Measurements from ENCODE around the gene MED27.

MED27 gene

DNA sequence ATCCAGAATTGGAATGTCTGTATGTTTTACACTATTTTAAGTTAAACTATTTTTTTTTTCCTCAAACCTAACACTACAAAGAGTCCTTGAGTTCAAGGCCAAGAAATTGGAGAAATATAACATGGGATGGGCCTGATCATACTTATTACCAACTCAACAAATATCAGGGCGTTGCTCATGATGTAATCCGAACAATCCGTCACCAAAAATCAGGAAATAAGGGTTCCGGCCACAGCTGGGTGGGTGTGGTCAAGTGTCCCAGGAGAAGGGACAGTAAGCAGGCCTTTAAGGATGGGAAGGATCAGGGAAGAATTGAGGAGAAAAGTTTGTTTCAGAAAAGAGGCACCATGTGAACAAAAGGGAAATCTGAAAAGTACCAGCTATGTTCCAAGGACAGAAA lies 29.8 kb downstream of the MED27 start:
- Mint-ChIP-seq H3K9me3 (no peaks in the 10 kb centered on the region), H3K4me1 (peaks cover 35% of the 10 kb centered on the region)
- no peak for DNase-seq (ENCODE audit: low spot score in 2 of 2)

DNA sequence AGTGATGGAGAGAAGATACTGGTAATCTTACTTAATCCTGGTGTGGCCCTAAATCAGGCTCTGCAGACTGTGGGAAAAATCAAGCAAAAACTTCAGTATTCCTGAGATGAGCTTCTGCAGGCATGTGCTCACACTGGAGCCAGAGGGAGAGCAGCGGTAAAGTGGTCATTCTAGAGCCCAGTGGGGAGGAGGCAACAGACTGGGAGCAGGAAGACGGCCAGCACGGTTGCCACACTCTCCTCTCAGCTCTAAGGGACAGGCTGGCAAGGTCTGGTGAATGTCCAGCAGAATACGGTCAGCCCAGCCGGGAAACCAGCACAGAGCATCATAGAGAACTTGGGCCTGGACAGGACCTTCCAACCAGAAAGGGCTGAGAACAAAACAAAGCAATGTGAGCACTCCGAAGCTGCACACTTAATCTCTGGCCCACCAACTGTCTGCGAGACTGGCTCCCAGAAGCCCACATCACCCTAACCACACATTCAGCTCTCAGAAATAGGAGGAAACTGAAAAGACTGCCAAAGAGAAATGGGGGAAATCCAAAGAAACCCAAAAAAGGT lies 30.3 kb downstream of the MED27 start:
- Mint-ChIP-seq H3K4me1 (peaks cover 34% of the 10 kb centered on the region), H3K9me3 (no peaks in the 10 kb centered on the region), H3K27ac (ENCODE audit: low read depth) (no peak overlapping the region), H3K36me3 (ENCODE audit: insufficient read depth) (peaks cover 5% of the 10 kb centered on the region), H3K4me3 (no peak overlapping the region), H3K27me3 (no peaks in the 10 kb centered on the region)
- ATAC-seq (replicated peaks; ENCODE audit: extremely low read depth, poor library complexity, severe bottlenecking) (no peak), DNase-seq (ENCODE audit: low spot score in 2 of 2) (no peak)

More for the DNA sequence above, 29.8 kb downstream of the MED27 start:
- H3K36me3 Mint-ChIP-seq (ENCODE audit: insufficient read depth): peaks cover 5% of the 10 kb centered on the region
- H3K27ac Mint-ChIP-seq (ENCODE audit: low read depth): no peak overlapping the region
- H3K27me3 Mint-ChIP-seq: no peaks in the 10 kb centered on the region
- ATAC-seq (replicated peaks; ENCODE audit: extremely low read depth, poor library complexity, severe bottlenecking): no peak
- no peak overlapping the region for H3K4me3 Mint-ChIP-seq

DNA sequence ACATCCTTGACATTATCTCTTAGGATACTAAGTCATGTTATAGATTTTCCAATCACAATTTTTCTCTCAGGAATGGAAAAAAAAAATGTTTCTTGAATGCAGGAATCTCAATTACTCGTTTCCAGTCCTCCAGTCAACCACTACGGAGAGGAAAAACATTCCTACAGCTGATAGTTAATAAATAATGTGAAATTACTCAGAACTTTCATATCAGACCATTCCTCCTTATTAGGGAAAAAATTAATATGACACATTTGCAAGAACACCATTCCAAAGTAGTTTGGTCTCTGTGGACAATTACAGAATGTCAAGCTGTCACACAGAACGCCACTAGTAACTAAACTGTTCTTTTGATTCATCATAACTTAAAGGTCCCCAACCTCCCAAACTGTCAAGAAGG lies 31.5 kb downstream of the MED27 start:
- peaks cover 28% of the 10 kb centered on the region for H3K4me1 Mint-ChIP-seq
- no peak for ATAC-seq (replicated peaks; ENCODE audit: extremely low read depth, poor library complexity, severe bottlenecking)

DNA sequence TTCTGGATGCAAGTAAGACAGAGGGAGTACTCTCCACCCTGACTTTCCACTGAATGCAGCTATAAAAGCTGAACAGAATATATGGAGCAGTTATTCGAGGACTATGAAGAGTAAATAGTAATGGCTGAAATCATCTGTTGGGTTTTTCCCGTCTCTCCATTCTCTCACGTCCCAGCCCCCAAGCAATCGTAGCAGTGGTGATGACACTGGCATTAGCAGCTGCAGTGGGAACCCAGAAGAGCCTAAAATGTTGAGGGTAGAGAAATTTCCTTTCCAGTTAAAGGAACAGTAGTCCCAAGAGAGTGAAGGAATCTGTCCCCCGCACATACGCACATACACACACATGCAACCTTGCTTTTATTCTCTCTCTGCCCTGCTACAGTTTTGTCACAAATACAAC lies 33.2 kb downstream of the MED27 start:
- ATAC-seq (replicated peaks; ENCODE audit: extremely low read depth, poor library complexity, severe bottlenecking): no peak
- H3K9me3 Mint-ChIP-seq: no peaks in the 10 kb centered on the region

More for the DNA sequence above, 31.5 kb downstream of the MED27 start:
- Mint-ChIP-seq H3K9me3 (no peaks in the 10 kb centered on the region), H3K36me3 (ENCODE audit: insufficient read depth) (peaks cover 5% of the 10 kb centered on the region), H3K27me3 (no peaks in the 10 kb centered on the region), H3K27ac (ENCODE audit: low read depth) (no peak overlapping the region), H3K4me3 (no peak overlapping the region)
- no peak for DNase-seq (ENCODE audit: low spot score in 2 of 2)

DNA sequence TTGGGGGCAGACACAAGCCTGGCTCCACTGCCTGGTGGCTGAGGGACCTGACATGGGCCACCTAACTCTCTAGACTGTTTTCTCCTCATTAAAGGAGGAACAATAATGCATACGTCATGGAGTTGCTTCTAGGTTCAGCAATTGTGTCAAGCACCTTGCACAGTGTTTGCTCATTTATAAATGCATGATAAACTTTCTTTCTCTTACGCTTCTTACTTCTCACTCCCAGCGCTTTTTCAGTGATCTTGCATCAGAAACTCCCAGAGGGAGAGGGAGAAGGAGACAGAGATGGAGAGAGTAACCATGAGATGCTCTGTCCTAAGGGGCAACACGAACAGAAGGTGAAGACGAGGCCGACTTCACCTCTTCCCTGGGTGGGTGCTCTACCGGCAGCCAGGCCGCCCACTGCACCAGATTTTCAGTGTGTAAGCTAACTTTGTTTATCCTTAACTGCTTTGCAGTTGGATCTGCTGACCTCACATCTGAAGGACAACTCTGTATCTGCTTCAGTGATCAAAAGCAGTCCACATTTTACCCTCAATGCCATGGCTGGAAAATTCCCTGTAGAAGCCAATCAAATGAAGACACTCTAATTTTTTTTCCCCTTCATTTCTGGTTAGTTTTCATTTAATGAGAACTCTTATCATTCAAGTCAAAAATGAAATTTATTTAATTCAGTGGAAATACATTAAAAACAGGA lies 35.3 kb downstream of the MED27 start:
- ATAC-seq (replicated peaks; ENCODE audit: extremely low read depth, poor library complexity, severe bottlenecking) (no peak), DNase-seq (ENCODE audit: low spot score in 2 of 2) (no peak)
- Mint-ChIP-seq H3K4me3 (no peak overlapping the region), H3K36me3 (ENCODE audit: insufficient read depth) (peaks cover 3% of the 10 kb centered on the region), H3K27me3 (no peaks in the 10 kb centered on the region), H3K9me3 (no peaks in the 10 kb centered on the region), H3K4me1 (peaks cover 39% of the 10 kb centered on the region), H3K27ac (ENCODE audit: low read depth) (no peak overlapping the region)

More for the DNA sequence above, 33.2 kb downstream of the MED27 start:
- no peaks in the 10 kb centered on the region for H3K27me3 Mint-ChIP-seq
- peaks cover 26% of the 10 kb centered on the region for H3K4me1 Mint-ChIP-seq
- no peak for DNase-seq (ENCODE audit: low spot score in 2 of 2)
- H3K27ac Mint-ChIP-seq (ENCODE audit: low read depth): no peak overlapping the region
- no peak overlapping the region for H3K4me3 Mint-ChIP-seq
- H3K36me3 Mint-ChIP-seq (ENCODE audit: insufficient read depth): peaks cover 2% of the 10 kb centered on the region

DNA sequence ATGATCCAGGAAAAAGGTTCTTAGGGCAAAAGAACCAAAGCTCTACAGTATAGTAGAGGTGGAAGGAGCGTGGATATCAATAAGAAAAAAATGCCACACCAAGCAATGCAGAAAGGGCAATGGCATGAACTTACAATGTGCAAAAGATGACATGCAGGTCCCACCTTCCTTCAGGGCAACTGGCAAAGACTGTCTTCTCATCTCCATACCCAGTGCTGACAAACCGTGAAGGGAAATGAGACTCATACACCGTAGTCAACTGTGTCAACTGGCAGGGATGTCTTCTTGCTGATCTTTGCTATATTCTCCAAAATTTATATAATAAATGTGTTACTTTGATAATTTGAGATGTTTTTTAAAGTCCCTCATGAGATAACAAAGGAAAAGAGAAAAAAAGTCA lies 36.0 kb downstream of the MED27 start:
- ATAC-seq (replicated peaks; ENCODE audit: extremely low read depth, poor library complexity, severe bottlenecking): no peak
- H3K27me3 Mint-ChIP-seq: no peaks in the 10 kb centered on the region
- H3K9me3 Mint-ChIP-seq: no peaks in the 10 kb centered on the region
- H3K27ac Mint-ChIP-seq (ENCODE audit: low read depth): no peak overlapping the region
- peaks cover 36% of the 10 kb centered on the region for H3K4me1 Mint-ChIP-seq
- H3K36me3 Mint-ChIP-seq (ENCODE audit: insufficient read depth): peaks cover 1% of the 10 kb centered on the region
- no peak overlapping the region for H3K4me3 Mint-ChIP-seq
- no peak for DNase-seq (ENCODE audit: low spot score in 2 of 2)

DNA sequence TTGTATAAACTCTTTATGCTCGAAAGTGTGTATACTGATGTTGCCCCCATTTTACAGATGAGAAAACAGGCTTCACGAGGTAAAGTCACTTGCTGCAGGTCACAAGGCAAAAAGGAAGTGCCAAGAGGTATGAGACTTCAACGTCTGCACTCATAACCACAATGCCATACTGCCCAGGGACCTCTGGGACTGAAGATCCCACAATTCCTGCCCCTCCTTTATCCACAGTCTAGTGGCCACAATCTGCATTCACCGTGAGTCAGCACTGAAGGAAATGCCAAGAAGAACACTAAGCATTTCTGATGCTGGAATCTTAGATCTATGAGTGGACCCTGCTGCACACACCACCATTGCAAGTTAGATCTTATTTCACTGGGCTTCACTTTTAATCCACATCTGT lies 37.3 kb downstream of the MED27 start:
- ATAC-seq (replicated peaks; ENCODE audit: extremely low read depth, poor library complexity, severe bottlenecking): no peak
- Mint-ChIP-seq H3K27ac (ENCODE audit: low read depth) (no peak overlapping the region), H3K9me3 (no peaks in the 10 kb centered on the region), H3K4me1 (peaks cover 38% of the 10 kb centered on the region), H3K36me3 (ENCODE audit: insufficient read depth) (peaks cover 1% of the 10 kb centered on the region), H3K4me3 (no peak overlapping the region), H3K27me3 (no peaks in the 10 kb centered on the region)
- DNase-seq (ENCODE audit: low spot score in 2 of 2): no peak

DNA sequence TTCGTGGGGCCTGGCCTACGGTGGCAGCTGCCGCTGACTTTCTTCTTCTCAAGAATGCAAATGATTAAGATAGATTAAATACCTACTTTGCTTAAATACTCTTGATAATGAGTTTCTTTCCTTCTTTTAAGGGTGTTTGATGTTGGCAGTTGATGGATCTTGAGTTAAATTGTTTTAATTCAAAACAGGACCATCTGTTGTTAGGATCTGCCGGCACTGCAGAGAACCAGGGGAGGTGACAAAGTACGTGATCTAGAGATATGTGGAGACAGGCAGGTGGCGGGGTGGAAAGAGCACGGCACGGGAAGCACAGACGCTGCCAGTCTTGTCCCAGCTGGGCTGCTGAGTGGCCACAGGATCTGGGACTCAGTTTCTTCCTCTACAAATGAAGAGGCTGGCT lies 37.9 kb downstream of the MED27 start:
- peaks cover 40% of the 10 kb centered on the region for H3K4me1 Mint-ChIP-seq
- no peak overlapping the region for H3K4me3 Mint-ChIP-seq
- DNase-seq (ENCODE audit: low spot score in 2 of 2): no peak
- H3K36me3 Mint-ChIP-seq (ENCODE audit: insufficient read depth): peaks cover 1% of the 10 kb centered on the region
- H3K27me3 Mint-ChIP-seq: no peaks in the 10 kb centered on the region
- no peak for ATAC-seq (replicated peaks; ENCODE audit: extremely low read depth, poor library complexity, severe bottlenecking)
- H3K27ac Mint-ChIP-seq (ENCODE audit: low read depth): no peak overlapping the region
- no peaks in the 10 kb centered on the region for H3K9me3 Mint-ChIP-seq

DNA sequence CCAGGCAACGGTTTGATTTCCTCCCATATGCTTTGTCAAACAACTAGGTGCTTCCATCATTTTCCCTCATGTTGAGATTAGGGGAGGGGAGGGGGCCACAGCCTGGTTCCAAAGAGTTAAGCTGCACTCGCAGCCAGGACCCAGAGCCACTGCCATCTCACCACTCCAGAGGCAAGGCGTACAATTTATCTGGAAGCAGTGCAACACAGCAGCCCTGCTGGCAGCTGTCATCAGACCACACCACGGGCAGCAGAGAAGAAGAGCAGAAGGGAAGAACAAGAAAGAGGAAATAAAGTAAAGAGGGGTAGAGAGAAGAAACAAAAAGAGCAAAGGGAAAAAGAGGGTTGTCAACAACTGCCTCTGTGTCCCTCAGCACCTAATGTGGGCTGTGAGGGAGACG lies 38.9 kb downstream of the MED27 start:
- ATAC-seq (replicated peaks; ENCODE audit: extremely low read depth, poor library complexity, severe bottlenecking): no peak
- Mint-ChIP-seq H3K9me3 (no peaks in the 10 kb centered on the region), H3K4me3 (no peak overlapping the region), H3K4me1 (peaks cover 47% of the 10 kb centered on the region), H3K36me3 (ENCODE audit: insufficient read depth) (peaks cover 1% of the 10 kb centered on the region), H3K27me3 (no peaks in the 10 kb centered on the region), H3K27ac (ENCODE audit: low read depth) (no peak overlapping the region)
- DNase-seq (ENCODE audit: low spot score in 2 of 2): no peak

DNA sequence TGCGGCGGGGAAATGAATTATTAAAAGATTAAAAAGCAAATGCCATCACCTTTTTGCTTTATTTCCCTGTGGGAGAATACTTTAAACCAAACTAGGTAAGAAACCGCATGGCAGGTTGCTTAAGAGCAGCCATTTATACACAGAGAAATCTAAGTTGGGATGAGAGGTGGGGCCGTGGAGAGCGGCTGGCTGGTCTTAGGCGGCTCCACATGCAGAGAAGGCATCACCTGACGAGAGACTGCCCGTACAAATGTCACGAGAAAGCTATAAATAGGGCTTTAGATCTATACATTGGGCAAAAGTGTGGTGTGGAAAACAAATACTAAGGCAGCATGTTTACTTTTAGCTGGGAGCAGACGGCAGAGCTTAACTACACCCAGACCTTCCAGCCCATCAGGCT lies 39.4 kb downstream of the MED27 start:
- Mint-ChIP-seq H3K27me3 (no peaks in the 10 kb centered on the region), H3K4me3 (no peak overlapping the region), H3K36me3 (ENCODE audit: insufficient read depth) (peaks cover 1% of the 10 kb centered on the region), H3K9me3 (no peaks in the 10 kb centered on the region), H3K4me1 (peaks cover 49% of the 10 kb centered on the region), H3K27ac (ENCODE audit: low read depth) (no peak overlapping the region)
- no peak for ATAC-seq (replicated peaks; ENCODE audit: extremely low read depth, poor library complexity, severe bottlenecking)
- DNase-seq (ENCODE audit: low spot score in 2 of 2): no peak

DNA sequence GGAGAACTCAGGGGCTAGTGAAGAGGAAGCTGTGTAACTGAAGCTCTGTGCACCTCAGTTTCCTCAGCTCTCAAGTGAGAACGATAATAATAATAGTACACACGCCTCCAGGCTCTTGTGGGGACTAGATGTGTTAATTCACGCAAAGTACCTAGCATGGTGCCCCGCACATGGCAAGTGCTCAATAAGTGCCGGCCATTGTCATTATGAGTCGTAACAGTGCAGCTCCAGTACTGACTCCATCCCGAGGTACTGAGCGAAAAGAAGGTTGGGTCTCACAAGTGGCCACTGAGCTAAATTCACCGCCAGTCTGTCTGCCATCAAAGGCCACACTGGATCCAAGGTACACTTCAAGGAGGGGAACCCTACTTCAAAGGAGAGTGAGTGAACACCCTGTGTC lies 40.4 kb downstream of the MED27 start:
- Mint-ChIP-seq H3K36me3 (ENCODE audit: insufficient read depth) (peaks cover 1% of the 10 kb centered on the region), H3K4me3 (no peak overlapping the region), H3K27ac (ENCODE audit: low read depth) (no peak overlapping the region), H3K27me3 (no peaks in the 10 kb centered on the region), H3K9me3 (no peaks in the 10 kb centered on the region), H3K4me1 (peaks cover 52% of the 10 kb centered on the region)
- ATAC-seq (replicated peaks; ENCODE audit: extremely low read depth, poor library complexity, severe bottlenecking) (no peak), DNase-seq (ENCODE audit: low spot score in 2 of 2) (no peak)

DNA sequence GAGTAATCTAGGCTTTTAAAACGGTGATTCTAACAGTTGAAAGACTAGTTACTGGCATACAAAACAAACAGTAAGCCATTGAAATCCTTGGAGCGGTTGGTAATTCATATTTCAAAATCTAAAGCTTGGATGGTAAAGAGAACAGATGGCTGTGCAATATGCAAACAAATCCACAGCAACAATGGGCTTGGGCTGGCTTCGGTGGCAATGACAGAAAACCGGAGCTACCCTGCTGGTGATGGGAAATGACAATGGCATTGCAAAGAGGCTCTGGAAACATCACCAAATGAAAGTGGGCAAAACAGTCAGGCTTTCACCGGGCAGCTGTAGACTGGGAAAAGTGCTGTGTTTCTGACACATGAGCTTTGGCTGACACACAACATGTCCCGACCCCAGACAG lies 42.2 kb downstream of the MED27 start:
- Mint-ChIP-seq H3K4me3 (no peak overlapping the region), H3K9me3 (no peaks in the 10 kb centered on the region), H3K27me3 (no peaks in the 10 kb centered on the region), H3K4me1 (peaks cover 64% of the 10 kb centered on the region), H3K36me3 (ENCODE audit: insufficient read depth) (peaks cover 3% of the 10 kb centered on the region), H3K27ac (ENCODE audit: low read depth) (no peak overlapping the region)
- DNase-seq (ENCODE audit: low spot score in 2 of 2): no peak
- no peak for ATAC-seq (replicated peaks; ENCODE audit: extremely low read depth, poor library complexity, severe bottlenecking)

DNA sequence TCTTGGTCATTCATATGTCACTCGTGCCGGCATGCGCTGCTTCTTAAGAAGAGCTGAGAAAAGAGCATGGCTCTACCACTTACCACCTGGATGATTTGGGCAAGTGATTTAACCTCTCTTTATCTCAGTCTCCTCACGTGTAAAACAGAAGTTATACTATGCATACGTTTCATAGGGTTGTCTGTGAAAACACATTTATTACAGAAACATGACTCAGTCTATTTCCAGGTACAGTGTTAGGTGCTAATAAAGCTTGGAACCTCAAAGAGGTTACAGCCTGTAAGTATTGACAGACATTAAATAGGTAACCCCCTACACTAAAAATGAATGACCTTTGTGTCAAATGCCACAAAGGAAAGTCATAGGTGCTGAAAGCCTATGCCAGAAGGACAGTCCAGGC lies 43.1 kb downstream of the MED27 start:
- no peak overlapping the region for H3K27ac Mint-ChIP-seq (ENCODE audit: low read depth)
- ATAC-seq (replicated peaks; ENCODE audit: extremely low read depth, poor library complexity, severe bottlenecking) (no peak), DNase-seq (ENCODE audit: low spot score in 2 of 2) (no peak)
- peaks cover 3% of the 10 kb centered on the region for H3K36me3 Mint-ChIP-seq (ENCODE audit: insufficient read depth)
- H3K4me3 Mint-ChIP-seq: no peak overlapping the region
- no peaks in the 10 kb centered on the region for H3K9me3 Mint-ChIP-seq
- no peaks in the 10 kb centered on the region for H3K27me3 Mint-ChIP-seq
- H3K4me1 Mint-ChIP-seq: peaks cover 65% of the 10 kb centered on the region
